Chondrocyte (in vitro differentiated cells): ENCODE measurements around the gene SIPA1L3. TPM values are rescaled to one million over a fixed set of nuclear protein-coding genes. Genes with fewer than 3 reads are reported as not detected.

ENCODE experiments used
- DNase-seq: peaks from one replicate; pipeline ENCODE4 v3.0.0; 2021; ENCODE audit warnings: mixed read lengths, low spot score
- H3K27ac Mint-ChIP-seq: one replicate; pipeline ENCODE4 v1.8.0; 2021; ENCODE audit warnings: mild to moderate bottlenecking, moderate library complexity, mixed read lengths; ENCODE audit not compliant: unreplicated experiment
- H3K27me3 Mint-ChIP-seq: 2 replicates; pipeline ENCODE4 v1.8.0; 2021; ENCODE audit warnings: low read depth, mixed read lengths
- H3K36me3 Mint-ChIP-seq: 2 replicates; pipeline ENCODE4 v1.8.0; 2021; ENCODE audit warnings: low read depth, mixed read lengths
- H3K4me1 Mint-ChIP-seq: 2 replicates; pipeline ENCODE4 v1.8.0; 2021; ENCODE audit warnings: low read depth, mild to moderate bottlenecking, mixed read lengths
- H3K4me3 Mint-ChIP-seq: one replicate; pipeline ENCODE4 v1.8.0; 2021; ENCODE audit warnings: mild to moderate bottlenecking, moderate library complexity, mixed read lengths; ENCODE audit not compliant: unreplicated experiment
- H3K9me3 Mint-ChIP-seq: 2 replicates; pipeline ENCODE4 v1.8.0; 2021; ENCODE audit warnings: low read depth, mixed read lengths
- total RNA-seq: library from RNA; stranded (reverse); gene quantifications from 3 replicates; pipeline ENCODE4 v1.2.1, GENCODE V29; 2021
- TF ChIP-seq, protein P1 (sequence below): fragments of 200-600 bp; sonication (generic); IDR thresholded peaks from 2 replicates; pipeline ENCODE4 v1.5.0; 2021; ENCODE audit warnings: antibody characterized with exemption, mild to moderate bottlenecking, moderate library complexity

SIPA1L3 gene
- total RNA-seq, 1 donor from 2014 or later, result 17.5 TPM

DNA sequence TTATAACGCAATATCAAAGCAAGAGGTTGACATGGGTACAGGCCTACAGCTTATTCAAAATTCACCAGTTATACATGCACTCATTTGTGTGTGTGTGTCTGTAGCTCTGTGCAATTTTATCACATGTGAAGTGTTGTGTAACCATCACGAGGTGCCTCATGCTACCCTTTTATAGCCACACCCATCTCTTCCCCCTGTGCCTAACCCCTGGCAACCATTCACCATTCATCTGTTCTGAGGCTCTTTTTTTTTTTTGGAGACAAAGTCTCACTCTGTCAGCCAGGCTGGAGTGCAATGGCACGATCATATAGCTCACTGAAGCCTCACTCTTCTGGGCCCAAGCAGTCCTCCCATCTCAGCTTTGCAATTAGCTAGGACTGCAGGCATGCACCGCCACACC lies 238.6 kb downstream of the SIPA1L3 start:
- Mint-ChIP-seq H3K27me3 (no peaks in the 10 kb centered on the region), H3K4me1 (no peaks in the 10 kb centered on the region), H3K4me3 (no peak overlapping the region), H3K27ac (no peak overlapping the region), H3K36me3 (peaks cover 6% of the 10 kb centered on the region), H3K9me3 (no peaks in the 10 kb centered on the region)
- DNase-seq, result no peak
- TF ChIP-seq, protein P1, sequence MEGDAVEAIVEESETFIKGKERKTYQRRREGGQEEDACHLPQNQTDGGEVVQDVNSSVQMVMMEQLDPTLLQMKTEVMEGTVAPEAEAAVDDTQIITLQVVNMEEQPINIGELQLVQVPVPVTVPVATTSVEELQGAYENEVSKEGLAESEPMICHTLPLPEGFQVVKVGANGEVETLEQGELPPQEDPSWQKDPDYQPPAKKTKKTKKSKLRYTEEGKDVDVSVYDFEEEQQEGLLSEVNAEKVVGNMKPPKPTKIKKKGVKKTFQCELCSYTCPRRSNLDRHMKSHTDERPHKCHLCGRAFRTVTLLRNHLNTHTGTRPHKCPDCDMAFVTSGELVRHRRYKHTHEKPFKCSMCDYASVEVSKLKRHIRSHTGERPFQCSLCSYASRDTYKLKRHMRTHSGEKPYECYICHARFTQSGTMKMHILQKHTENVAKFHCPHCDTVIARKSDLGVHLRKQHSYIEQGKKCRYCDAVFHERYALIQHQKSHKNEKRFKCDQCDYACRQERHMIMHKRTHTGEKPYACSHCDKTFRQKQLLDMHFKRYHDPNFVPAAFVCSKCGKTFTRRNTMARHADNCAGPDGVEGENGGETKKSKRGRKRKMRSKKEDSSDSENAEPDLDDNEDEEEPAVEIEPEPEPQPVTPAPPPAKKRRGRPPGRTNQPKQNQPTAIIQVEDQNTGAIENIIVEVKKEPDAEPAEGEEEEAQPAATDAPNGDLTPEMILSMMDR, result no peak

- peaks cover 9% of the 10 kb centered on the region for H3K36me3 Mint-ChIP-seq
- no peaks in the 10 kb centered on the region for H3K4me1 Mint-ChIP-seq
- TF ChIP-seq, protein P1, result no peak
- no peaks in the 10 kb centered on the region for H3K9me3 Mint-ChIP-seq
- no peak overlapping the region for H3K27ac Mint-ChIP-seq
- no peaks in the 10 kb centered on the region for H3K27me3 Mint-ChIP-seq
- DNase-seq, result no peak
- no peak overlapping the region for H3K4me3 Mint-ChIP-seq
Observed at GRCh38 chr19:38148337-38148736, 241.3 kb downstream of the SIPA1L3 start.

- no peaks in the 10 kb centered on the region for H3K4me1 Mint-ChIP-seq
- H3K4me3 Mint-ChIP-seq, result no peak overlapping the region
- H3K27ac Mint-ChIP-seq, result no peak overlapping the region
- H3K36me3 Mint-ChIP-seq, result peaks cover 12% of the 10 kb centered on the region
- H3K27me3 Mint-ChIP-seq, result no peaks in the 10 kb centered on the region
- TF ChIP-seq, protein P1, result no peak
- H3K9me3 Mint-ChIP-seq, result no peaks in the 10 kb centered on the region
- no peak for DNase-seq
Observed at GRCh38 chr19:38149661-38150061, 242.7 kb downstream of the SIPA1L3 start.

GRCh38 chr19:38151242-38151641 lies 244.2 kb downstream of the SIPA1L3 start:
- H3K4me3 Mint-ChIP-seq, result no peak overlapping the region
- TF ChIP-seq, protein P1, result no peak
- H3K4me1 Mint-ChIP-seq, result no peaks in the 10 kb centered on the region
- no peak for DNase-seq
- H3K9me3 Mint-ChIP-seq, result no peaks in the 10 kb centered on the region
- H3K36me3 Mint-ChIP-seq, result peaks cover 9% of the 10 kb centered on the region
- no peaks in the 10 kb centered on the region for H3K27me3 Mint-ChIP-seq
- no peak overlapping the region for H3K27ac Mint-ChIP-seq

GRCh38 chr19:38152461-38153379 lies 245.7 kb downstream of the SIPA1L3 start:
- no peak for DNase-seq
- no peaks in the 10 kb centered on the region for H3K27me3 Mint-ChIP-seq

More at GRCh38 chr19:38152461-38153379, 245.7 kb downstream of the SIPA1L3 start:
- H3K4me1 Mint-ChIP-seq, result no peaks in the 10 kb centered on the region
- no peaks in the 10 kb centered on the region for H3K9me3 Mint-ChIP-seq
- H3K4me3 Mint-ChIP-seq, result no peak overlapping the region
- H3K27ac Mint-ChIP-seq, result no peak overlapping the region
- TF ChIP-seq, protein P1, result no peak
- H3K36me3 Mint-ChIP-seq, result peaks cover 9% of the 10 kb centered on the region
